GDM1 (cell line): ENCODE results near the gene SPDEF.

Source experiments
- DNase-seq: peaks from one replicate; lab custom pipeline; 2025; lab: John Stamatoyannopoulos, UW

The SPDEF gene

DNA sequence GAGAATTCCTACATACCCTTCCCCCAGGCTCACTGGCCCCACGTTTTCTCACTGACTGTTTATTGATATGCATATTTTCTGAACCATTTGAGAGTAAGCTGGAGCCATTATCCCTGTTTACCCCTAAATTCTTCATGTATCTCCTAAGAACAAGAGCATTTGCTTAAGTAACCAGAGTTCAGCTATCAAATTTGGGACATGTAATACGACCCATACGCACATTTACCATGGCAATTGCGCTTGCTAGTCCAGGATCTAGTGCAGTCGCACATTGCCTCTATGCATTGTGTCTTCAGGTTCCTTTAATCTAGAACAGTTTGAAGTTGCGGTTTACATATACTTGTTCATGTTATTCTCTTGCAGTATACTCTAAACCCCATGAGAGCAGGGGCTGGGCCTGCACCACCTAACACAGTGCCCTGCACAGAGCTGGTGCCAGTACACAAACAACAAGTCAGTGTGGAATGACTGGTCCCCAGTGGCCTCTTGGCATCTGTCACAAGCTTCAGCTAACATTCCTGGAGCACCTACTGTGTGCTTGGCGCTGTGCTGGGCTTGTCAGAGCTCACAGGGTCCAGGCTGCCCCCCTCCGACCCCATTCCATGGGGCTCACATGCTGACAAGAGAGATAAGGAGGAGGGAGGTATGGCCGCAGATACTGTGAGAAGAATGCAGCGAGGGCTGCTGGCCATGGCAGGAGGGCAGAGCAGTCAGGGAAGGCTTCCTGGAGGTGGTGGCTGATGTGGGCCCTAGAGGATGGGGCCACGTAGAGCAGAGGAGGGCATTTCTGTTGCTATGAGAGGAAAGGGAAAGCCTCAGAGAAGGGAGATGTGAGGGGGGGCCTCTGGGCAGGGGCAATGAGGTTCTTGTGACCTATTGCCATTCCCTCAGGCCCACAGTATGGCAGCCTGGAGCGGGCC is 28.1 kb downstream of the SPDEF start:
- DNase-seq, result no peak

GRCh38 chr6:34526992-34527728 is 29.0 kb downstream of the SPDEF start:
- DNase-seq, result peak; percentile 84

GRCh38 chr6:34526241-34526972 is 29.7 kb downstream of the SPDEF start:
- no peak for DNase-seq

DNA sequence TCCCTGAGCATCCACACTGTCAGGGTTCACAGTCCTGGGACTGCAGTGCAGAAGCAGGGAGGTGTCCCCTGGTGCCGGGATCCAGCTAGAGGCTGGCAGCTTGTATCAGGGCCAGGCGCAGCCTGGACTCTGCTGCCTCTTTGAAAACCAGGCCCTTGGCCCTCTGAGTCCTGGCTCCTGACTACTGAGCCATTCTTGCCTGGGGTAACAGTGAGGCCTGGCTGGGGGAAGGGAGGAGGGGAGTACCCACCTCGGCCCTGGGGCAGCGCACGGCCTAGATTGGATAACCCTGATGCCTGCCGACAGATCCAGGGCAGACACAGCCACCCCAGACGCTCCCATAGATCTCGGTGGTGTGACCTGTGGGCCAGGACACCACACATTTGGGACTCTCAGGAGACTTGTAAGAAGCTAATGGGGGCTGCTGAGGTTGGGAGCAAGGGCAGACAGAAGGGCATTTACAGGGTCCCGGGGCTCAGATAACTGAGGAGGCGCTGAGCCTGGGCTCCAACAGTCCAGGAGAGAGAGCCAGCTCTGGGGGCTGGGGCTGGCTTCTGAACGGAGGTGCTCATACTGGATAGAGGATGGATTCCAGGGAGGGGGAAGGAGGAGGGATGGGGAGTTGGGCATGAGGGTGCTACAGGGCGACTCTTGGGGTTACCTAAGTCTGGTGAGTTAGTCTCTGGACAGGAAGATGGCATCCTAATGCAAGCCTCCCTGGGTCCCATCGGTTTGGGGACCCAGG is 30.5 kb downstream of the SPDEF start:
- DNase-seq, result no peak

GRCh38 chr6:34524971-34525370 is 31.2 kb downstream of the SPDEF start:
- DNase-seq, result no peak

DNA sequence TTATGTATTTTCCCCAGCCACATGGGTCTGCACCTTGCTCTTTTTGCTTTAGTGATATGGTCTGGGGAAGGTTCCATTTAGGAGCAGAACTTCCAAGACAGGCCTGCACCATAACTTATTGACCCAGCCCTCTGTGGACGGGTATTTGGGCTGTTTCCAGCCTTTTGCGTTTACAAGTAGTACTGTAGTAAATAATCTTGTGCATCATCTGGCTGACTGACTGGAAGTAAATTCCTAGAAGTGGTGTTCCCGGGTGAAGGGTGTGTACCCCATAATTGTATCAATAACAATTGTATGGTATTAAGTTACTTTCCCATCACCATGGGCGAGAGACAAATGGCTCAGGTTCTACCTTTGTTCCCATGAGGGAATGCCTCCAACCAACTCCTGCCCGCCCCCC is 31.6 kb downstream of the SPDEF start:
- DNase-seq, result no peak

DNA sequence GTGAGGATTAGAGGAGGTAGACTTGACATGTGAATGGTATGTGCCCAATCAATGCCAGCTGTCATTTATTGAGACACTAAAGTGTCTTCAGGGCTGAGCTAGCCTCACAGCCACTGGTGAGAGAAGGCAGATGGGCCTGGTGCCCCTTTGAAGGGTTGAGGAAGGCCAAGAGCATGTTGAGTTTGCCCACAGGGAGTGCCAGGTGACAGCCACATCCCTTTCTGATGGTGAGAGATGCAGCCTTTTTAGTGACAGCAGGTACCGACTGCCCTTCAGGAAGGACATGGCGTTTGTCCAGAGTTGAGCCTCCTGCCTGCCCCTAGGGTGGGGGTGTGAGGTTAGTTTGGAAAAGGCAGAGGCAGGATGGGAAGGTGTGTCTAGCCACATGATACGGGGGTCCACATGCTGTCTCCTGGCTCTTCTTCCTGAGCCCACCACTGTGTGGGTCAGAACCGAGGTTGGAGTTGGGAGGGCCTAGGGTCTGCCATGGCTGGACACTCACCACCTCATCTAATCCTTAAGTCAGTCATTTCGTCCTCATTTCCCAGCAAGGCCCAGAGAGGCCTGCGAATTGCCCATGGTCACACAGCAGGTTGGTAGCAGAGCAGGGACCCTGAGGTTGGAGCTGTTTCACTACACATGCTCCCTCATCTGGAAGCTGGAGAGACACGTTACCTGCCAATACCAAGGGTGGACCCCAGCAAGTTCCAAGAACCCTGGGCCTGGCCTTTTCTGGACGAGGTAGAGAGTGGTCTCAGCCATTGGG is 32.5 kb downstream of the SPDEF start:
- DNase-seq, result no peak

- no peak for DNase-seq
Measured at GRCh38 chr6:34522761-34523160, 33.4 kb downstream of the SPDEF start.

GRCh38 chr6:34521463-34522285 is 34.5 kb downstream of the SPDEF start:
- DNase-seq, result no peak

DNA sequence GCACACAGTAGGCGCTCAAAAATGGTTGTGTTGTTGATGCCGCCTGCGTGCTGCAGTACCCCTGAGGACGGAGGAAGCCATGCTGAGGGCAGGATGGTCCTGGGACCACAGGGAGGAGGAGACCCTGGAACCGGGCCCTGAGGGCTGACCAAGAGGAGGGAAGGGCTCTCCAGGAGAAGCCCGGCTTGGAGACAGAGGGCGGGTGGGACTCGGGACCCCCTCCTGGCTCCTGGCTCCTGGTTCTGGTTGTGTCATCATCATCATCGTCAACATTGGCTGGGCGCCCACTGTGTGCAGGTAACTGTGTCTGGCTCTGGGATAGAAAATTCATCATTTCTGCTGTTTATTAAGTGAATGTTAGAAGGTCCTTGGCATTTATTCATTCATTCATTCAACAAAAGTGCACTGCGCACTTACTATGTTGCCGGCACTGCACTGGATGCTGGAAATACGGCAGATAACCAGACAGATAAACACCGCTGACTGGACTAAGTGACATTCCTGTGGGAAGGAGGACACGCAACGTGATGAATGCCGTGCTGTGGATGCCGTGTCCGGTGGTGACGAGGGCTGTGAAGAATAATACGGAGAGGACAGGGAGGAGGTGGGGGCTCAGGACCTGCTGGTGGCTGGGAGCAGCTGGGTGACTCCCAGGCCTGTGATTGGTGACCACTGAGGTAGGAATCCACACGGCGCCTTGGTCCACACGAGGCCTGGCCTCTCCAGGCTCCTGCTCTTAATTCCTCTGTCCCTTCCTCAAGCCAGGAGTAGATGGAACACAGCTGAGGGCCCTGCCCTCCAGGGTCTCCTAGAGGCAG is 35.3 kb downstream of the SPDEF start:
- DNase-seq, result no peak

DNA sequence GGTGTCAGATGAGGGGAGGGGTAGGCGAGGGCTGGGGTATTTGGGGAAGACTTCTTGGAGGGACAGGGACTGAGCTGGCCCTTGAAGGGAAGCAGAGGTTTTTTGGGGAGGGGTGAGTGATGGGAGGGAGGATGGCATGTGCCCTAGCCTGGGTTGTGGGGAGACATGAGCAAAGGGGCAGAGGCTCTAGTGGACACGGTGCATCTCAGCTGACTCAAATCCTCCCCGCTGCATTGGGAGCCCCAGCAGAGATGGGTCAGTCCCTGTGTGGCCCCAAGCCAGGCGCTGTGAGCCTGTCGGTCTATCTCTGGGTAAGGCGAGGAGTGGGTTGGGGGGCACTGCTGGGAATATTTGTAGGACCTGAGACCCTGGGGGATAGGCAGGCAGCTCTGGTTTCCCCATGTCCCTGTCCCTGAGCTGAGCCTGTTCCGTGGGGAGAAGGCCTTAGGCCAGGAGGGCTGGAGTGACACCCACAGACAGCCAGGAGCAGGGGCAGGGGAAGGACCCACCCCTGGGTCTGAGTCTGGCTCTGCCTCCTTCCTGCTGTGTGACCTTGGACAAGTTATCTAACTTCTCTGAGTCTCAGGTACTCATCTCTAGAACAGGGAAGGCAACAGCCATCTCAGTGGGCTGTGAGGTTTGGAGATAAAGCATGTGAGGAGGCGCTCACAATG is 36.0 kb downstream of the SPDEF start:
- DNase-seq, result no peak

- DNase-seq, result no peak
Measured at GRCh38 chr6:34518669-34519365, 37.3 kb downstream of the SPDEF start.

DNA sequence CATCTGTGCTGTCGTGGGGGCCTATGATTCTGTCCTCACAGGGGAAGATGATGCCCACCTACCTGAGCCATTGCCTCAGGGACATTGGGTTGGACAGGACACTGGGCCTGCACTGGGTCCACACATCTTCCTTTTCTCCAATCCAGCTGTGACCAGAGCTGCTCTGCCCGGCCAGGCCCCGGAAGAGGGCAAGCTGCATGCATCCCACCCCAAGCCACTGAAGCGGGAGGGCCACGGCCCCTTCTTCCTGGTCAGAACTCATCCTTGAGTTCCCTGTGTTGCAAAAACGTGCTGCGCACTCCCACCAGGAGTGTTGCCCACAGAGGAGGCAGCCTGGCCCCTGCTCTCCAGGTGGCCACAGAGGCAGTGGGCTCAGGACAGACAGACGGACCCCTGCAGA is 38.2 kb downstream of the SPDEF start:
- DNase-seq, result no peak

DNA sequence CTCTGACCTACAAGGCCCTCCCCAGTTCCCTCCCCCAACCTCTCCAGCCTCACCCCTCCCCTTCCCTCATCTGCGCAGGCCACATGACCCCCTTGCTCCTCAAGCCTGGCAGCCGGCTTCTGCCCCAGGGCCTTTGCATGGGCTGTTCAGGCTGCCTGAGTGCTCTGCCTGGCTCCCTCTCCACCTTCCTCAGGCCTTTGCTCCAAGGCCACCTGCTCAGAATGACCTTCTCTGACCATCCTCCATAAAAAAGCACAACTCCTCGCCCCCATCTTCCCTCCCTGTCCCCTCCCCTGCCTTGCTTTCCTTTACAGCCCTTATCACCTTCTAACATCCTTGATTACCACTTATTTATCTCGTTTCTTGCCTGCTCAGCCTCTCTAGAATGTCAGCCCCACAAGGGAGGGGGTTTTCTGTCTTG is 38.7 kb downstream of the SPDEF start:
- no peak for DNase-seq

GRCh38 chr6:34516391-34517324 is 39.5 kb downstream of the SPDEF start:
- DNase-seq, result no peak

DNA sequence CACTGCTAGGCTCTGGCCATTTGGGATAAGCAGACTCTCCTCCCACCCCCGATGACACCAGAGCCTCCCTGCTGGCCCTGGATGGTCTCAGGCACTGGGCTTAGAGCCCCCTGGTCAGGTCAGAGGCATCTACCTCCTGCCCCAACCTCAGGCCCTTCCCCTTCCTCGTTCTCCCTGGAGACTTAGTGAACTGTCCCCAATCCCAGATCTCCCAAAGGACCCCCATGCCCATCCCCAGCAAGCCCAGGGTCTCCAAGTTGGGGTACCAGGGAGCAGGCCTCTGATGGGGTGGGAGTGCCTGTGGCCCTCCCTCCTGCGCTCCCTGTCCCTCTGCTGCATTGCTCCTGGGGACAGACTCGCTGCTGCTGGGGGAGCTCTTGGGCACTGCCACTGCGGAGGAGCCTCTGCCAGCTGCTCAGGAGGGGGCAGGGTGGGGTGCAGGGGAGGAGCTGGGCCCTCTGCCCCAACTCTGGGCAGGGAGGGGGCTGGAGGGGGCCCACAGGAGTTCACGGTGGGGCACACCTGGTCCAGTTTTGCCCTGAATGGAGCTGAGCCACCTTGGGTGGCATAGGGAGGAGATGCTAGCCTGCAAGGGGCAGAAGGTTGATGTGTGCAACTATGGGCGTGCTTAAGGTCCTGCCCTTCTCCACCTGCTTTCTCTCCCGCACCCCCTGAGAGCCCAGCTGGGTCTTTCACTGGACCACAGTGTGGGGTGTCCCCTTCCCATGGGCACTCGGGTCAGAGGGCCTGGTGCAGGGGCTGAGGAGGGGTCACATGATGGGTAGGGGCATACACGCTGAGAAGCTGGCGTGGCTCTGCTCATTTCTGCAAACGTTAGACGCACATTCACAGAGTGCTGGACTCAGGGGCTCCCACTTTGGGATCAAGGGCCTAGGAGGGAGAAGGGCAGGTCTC is 40.4 kb downstream of the SPDEF start:
- DNase-seq, result no peak
